Epithelial cell of esophagus (primary cell): Measurements from ENCODE around the gene PACC1.
A peak's percentile ranks its signal among the peaks of the same experiment; 100 is the strongest.

Experiments used
- DNase-seq: peaks from one replicate; pipeline ENCODE4 v3.0.0; 2010; ENCODE audit warnings: low read depth
- H3K4me3 ChIP-seq: 2 replicates; pipeline ENCODE4 v1.5.1; 2011; ENCODE audit warnings: mild to moderate bottlenecking, low read length, control low read depth
- CTCF ChIP-seq: IDR thresholded peaks from 2 replicates; pipeline ENCODE4 v1.5.1; 2011; ENCODE audit warnings: low read depth, mild to moderate bottlenecking, low read length, control low read depth, inconsistent platforms; ENCODE audit not compliant: insufficient read depth; ENCODE audit errors: missing control alignments

Gene PACC1

GRCh38 chr1:212377644-212378043 lies 37.0 kb downstream of the PACC1 start:
- TF ChIP-seq CTCF, result no peak
- DNase-seq, result no peak
- H3K4me3 ChIP-seq, result no peak overlapping the region

GRCh38 chr1:212375986-212376385 lies 38.7 kb downstream of the PACC1 start:
- TF ChIP-seq CTCF, result no peak
- H3K4me3 ChIP-seq, result no peak overlapping the region
- DNase-seq, result no peak

GRCh38 chr1:212368073-212368484 lies 46.6 kb downstream of the PACC1 start:
- DNase-seq, result peak; percentile 80
- TF ChIP-seq CTCF, result peak; percentile 94
- no peak overlapping the region for H3K4me3 ChIP-seq

- TF ChIP-seq CTCF, result no peak
- no peak overlapping the region for H3K4me3 ChIP-seq
- no peak for DNase-seq
Observed at GRCh38 chr1:212367474-212368072, 47.1 kb downstream of the PACC1 start.

GRCh38 chr1:212366901-212367300 lies 47.8 kb downstream of the PACC1 start:
- no peak for TF ChIP-seq CTCF
- peak; percentile 17 for DNase-seq
- H3K4me3 ChIP-seq, result no peak overlapping the region

- no peak for TF ChIP-seq CTCF
- no peak for DNase-seq
- no peak overlapping the region for H3K4me3 ChIP-seq
Observed at GRCh38 chr1:212364985-212365384, 49.7 kb downstream of the PACC1 start.

DNA sequence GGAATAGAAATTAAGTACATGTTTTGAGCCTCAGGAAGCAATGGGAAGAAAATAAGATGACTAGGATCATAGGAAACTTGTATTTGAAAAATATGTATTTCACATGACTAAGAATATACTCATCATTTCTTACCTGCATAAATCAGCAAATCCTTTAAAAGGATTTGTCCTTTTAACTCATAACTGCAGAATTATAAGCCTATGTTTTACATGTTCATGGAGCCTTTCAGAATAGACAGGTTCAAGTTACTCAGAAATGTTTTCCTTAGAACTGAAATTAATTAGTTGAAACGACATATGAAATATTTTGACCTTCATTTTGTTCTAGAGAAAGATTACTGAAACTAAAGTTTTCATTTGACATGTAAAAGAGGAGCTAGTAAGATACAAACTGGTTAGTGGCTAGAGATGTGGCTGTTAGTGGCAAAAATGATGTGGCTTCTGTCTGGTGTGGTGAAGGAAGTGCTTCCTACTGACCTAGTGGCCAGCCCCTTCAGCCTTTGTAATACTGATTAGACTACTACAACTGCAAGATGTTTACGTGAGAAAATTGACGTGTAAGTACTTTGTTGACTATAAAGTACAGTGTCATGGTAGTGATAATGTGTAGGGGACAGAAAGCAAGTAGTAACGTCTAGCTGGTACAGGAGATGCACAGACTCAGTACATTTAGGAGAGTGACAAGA lies 54.7 kb downstream of the PACC1 start:
- no peak overlapping the region for H3K4me3 ChIP-seq
- TF ChIP-seq CTCF, result no peak
- DNase-seq, result no peak
